ENCODE data around the gene NDUFS5.
A peak's percentile ranks its signal among the peaks of the same experiment; 100 is the strongest.
"Not testable (repeated sequence)": the region's sequence is repeated elsewhere in the genome, so short reads cannot be mapped to it uniquely, and the experiment has no call there.

Gene NDUFS5

GRCh38 chr1:39016604-39017171 is 9.5 kb upstream of the NDUFS5 start:
- DNase-seq (ENCODE audit: low read depth): no peak
- TF ChIP-seq POLR2A (IDR thresholded peaks at IDR 0.05; ENCODE audit: extremely low read depth, insufficient read length) (no peak), MYC (IDR thresholded peaks at IDR 0.05; ENCODE audit: low read depth, low read length) (no peak), MAX (IDR thresholded peaks at IDR 0.05; ENCODE audit: low read depth, low read length) (no peak), CTCF (IDR thresholded peaks at IDR 0.05; ENCODE audit: low read depth, low read length) (no peak)
- no peak overlapping the region for H3K4me3 ChIP-seq (ENCODE audit: low read depth, low read length)

- DNase-seq (ENCODE audit: low read depth): no peak
- no peak for TF ChIP-seq CTCF (IDR thresholded peaks at IDR 0.05; ENCODE audit: low read depth, low read length)
- no peak overlapping the region for H3K4me3 ChIP-seq (ENCODE audit: low read depth, low read length)
Measured at GRCh38 chr1:39017266-39017665, 8.9 kb upstream of the NDUFS5 start.

- not testable (repeated sequence) for H3K4me3 ChIP-seq (ENCODE audit: low read depth, low read length); DNase-seq (ENCODE audit: low read depth)
Measured at GRCh38 chr1:39020494-39020893, 5.7 kb upstream of the NDUFS5 start.

- H3K4me3 ChIP-seq (ENCODE audit: low read depth, low read length): no peak overlapping the region
- DNase-seq (ENCODE audit: low read depth): no peak
- TF ChIP-seq MAX (IDR thresholded peaks at IDR 0.05; ENCODE audit: low read depth, low read length) (no peak), POLR2A (IDR thresholded peaks at IDR 0.05; ENCODE audit: extremely low read depth, insufficient read length) (no peak), CTCF (IDR thresholded peaks at IDR 0.05; ENCODE audit: low read depth, low read length) (no peak), MYC (IDR thresholded peaks at IDR 0.05; ENCODE audit: low read depth, low read length) (no peak)
Measured at GRCh38 chr1:39021426-39021825, 4.7 kb upstream of the NDUFS5 start.

GRCh38 chr1:39023140-39023539 is 3.0 kb upstream of the NDUFS5 start:
- H3K4me3 ChIP-seq (ENCODE audit: low read depth, low read length): no peak overlapping the region
- TF ChIP-seq MAX (IDR thresholded peaks at IDR 0.05; ENCODE audit: low read depth, low read length): no peak
- no peak for TF ChIP-seq POLR2A (IDR thresholded peaks at IDR 0.05; ENCODE audit: extremely low read depth, insufficient read length)
- TF ChIP-seq CTCF (IDR thresholded peaks at IDR 0.05; ENCODE audit: low read depth, low read length): no peak
- no peak for TF ChIP-seq MYC (IDR thresholded peaks at IDR 0.05; ENCODE audit: low read depth, low read length)
- DNase-seq (ENCODE audit: low read depth): no peak

- DNase-seq (ENCODE audit: low read depth): no peak
- TF ChIP-seq MAX (IDR thresholded peaks at IDR 0.05; ENCODE audit: low read depth, low read length) (no peak), MYC (IDR thresholded peaks at IDR 0.05; ENCODE audit: low read depth, low read length) (no peak), CTCF (IDR thresholded peaks at IDR 0.05; ENCODE audit: low read depth, low read length) (no peak), POLR2A (IDR thresholded peaks at IDR 0.05; ENCODE audit: extremely low read depth, insufficient read length) (no peak)
- H3K4me3 ChIP-seq (ENCODE audit: low read depth, low read length): peak overlapping the region; percentile 76
Measured at GRCh38 chr1:39026866-39027507, 837 bp downstream of the NDUFS5 start.

Data from NB4 (cell line).